Upper lobe of left lung (tissue), 6 donors: ENCODE results near the gene TAS2R4. TPM values are rescaled to one million over a fixed set of nuclear protein-coding genes. Genes with fewer than 3 reads are reported as not detected.

ENCODE experiments used
- ATAC-seq, 2 donors: fragments of 200-7000 bp; cut with Tn5 transposase; one replicate each; pipeline ENCODE4 v1.9.1; 2022; ENCODE audit warnings: mild to moderate bottlenecking in 2 of 2, moderate library complexity in 2 of 2; ENCODE audit not compliant: low FRiP score in 2 of 2
- DNase-seq, 2 donors: peaks; one replicate each; pipeline ENCODE4 v3.0.0-alpha.2; 2019 to 2020
- H3K27ac ChIP-seq, 4 donors: fragments of 200-600 bp; sonication (generic); one replicate each; pipeline ENCODE4 v1.5.1; 2016 to 2019
- H3K27me3 ChIP-seq, 4 donors: fragments of 200-600 bp; sonication (generic); one replicate each; pipeline ENCODE4 v1.5.1; 2017 to 2019
- H3K36me3 ChIP-seq, 4 donors: fragments of 200-600 bp; sonication (generic); one replicate each; pipeline ENCODE4 v1.5.1; 2016 to 2019
- H3K4me1 ChIP-seq, 4 donors: fragments of 200-600 bp; sonication (generic); one replicate each; pipeline ENCODE4 v1.5.1; 2018 to 2019
- H3K4me3 ChIP-seq, 4 donors: fragments of 200-600 bp; sonication (generic); one replicate each; pipeline ENCODE4 v1.5.1; 2017 to 2019; ENCODE audit warnings: mild to moderate bottlenecking in 2 of 4, moderate library complexity in 1 of 4
- H3K9me3 ChIP-seq, 4 donors: fragments of 200-600 bp; sonication (generic); one replicate each; pipeline ENCODE4 v1.5.1; 2018 to 2019
- EP300 ChIP-seq, 4 donors: sonication (generic); formaldehyde crosslinking; IDR thresholded peaks; one replicate each; pipeline ENCODE4 v1.5.1; 2017; ENCODE audit warnings: antibody characterized with exemption in 4 of 4, control low read depth in 2 of 4
- POLR2A ChIP-seq, 4 donors: fragments of 450-650 bp; IDR thresholded peaks; one replicate each; pipeline ENCODE4 v1.5.1; 2016 to 2017; ENCODE audit warnings: antibody characterized with exemption in 4 of 4, mild to moderate bottlenecking in 2 of 4
- POLR2AphosphoS5 ChIP-seq, 2 donors: sonication (generic); formaldehyde crosslinking; IDR thresholded peaks; one replicate each; pipeline ENCODE4 v1.5.1; 2017; ENCODE audit warnings: antibody characterized with exemption in 2 of 2
- WGBS, 2 donors: methylation state at CpG; one replicate each; pipeline ENCODE4 v1.1.5; 2017 to 2018; 5-methylcytosine and 5-hydroxymethylcytosine counted together
- total RNA-seq, 6 donors: library from RNA; depleted of rRNA in 4 of 6; stranded (reverse); fragments of >200 nt in 4 of 6; gene quantifications; one replicate each; pipeline versions ENCODE4 v1.1.0 to v1.2.1, GENCODE V29; 2016 to 2021
- TF ChIP-seq, protein P1 (sequence below), 6 experiments: fragments of 450-650 bp in 4 of 6; fragments of 200-600 bp in 2 of 6; sonication (generic) in 2 of 6; IDR thresholded peaks; one replicate each; pipeline ENCODE4 v1.5.1; 2016 to 2019; ENCODE audit warnings: antibody characterized with exemption in 6 of 6
- donor health status: DM: no; HTN: no; CAD: no; lungs with moderate emphysema.
- donor health status: DM: no; HTN: yes; CAD: no; lungs with severe emphysema.

The TAS2R4 gene
- total RNA-seq, 6 donors from 2014 or later = 0.33 to 3.1 (median 1.3) TPM

DNA sequence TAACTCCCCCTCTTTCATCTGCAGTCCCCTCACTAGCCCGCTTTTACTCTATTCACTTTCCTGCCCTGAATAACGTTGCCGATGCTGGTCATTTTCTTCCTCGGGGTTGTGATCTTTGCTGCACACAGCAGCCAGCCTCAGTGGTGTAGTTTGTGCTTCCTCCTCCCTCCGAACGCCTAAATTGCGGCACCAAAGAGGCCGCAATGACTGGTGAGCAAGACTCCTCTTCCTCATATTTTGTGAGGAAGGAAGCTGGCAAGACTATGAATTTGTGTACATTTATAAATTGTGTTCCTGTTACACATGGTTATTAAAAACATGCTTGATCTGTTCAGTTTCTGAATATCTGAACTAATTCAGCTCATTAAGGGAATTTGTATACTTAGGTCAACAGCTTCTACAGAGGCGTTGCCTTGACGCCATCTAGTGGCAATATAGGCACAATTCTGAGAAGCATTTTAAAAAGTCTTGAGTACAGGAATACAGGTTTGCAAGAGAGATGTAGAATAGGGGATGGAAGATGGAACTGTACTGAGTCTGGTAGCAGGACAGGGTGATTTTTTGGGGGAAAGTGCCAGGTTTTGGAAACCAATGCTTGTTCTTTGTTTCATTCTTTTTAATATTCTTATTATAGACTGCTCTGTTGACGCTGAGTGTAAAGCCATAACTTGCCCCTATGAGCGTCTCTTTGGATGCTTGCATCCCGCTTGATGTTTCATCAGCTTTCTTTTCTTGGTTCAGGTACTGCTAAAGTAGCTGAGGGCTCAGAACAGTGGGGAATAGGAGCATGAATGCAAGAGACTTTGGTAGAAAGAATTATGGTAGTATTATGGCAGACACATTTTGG lies 9.5 kb downstream of the TAS2R4 start:
- ATAC-seq = peak in 1 of 2 donors; percentile 68
- Histone ChIP-seq H3K9me3 (no peaks in the 10 kb centered on the region), H3K27ac (no peak overlapping the region), H3K4me3 (no peak overlapping the region), H3K36me3 (peaks cover 0 to 3% (median 0%) of the 10 kb centered on the region in 4 donors), H3K27me3 (no peaks in the 10 kb centered on the region), H3K4me1 (peaks cover 0 to 5% (median 2%) of the 10 kb centered on the region in 4 donors)
- DNase-seq = peak in 1 of 2 donors; percentile 32
- 64% methylated on average over 13 of the region's 13 CpGs for WGBS, 2 donors
- TF ChIP-seq EP300 (IDR thresholded peaks at IDR 0.05) (no peak), POLR2AphosphoS5 (IDR thresholded peaks at IDR 0.05) (no peak)
- TF ChIP-seq, protein P1, sequence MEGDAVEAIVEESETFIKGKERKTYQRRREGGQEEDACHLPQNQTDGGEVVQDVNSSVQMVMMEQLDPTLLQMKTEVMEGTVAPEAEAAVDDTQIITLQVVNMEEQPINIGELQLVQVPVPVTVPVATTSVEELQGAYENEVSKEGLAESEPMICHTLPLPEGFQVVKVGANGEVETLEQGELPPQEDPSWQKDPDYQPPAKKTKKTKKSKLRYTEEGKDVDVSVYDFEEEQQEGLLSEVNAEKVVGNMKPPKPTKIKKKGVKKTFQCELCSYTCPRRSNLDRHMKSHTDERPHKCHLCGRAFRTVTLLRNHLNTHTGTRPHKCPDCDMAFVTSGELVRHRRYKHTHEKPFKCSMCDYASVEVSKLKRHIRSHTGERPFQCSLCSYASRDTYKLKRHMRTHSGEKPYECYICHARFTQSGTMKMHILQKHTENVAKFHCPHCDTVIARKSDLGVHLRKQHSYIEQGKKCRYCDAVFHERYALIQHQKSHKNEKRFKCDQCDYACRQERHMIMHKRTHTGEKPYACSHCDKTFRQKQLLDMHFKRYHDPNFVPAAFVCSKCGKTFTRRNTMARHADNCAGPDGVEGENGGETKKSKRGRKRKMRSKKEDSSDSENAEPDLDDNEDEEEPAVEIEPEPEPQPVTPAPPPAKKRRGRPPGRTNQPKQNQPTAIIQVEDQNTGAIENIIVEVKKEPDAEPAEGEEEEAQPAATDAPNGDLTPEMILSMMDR (IDR thresholded peaks at IDR 0.05) = peak in 5 of 6 experiments; percentile 21 to 62 (median 59)

DNA sequence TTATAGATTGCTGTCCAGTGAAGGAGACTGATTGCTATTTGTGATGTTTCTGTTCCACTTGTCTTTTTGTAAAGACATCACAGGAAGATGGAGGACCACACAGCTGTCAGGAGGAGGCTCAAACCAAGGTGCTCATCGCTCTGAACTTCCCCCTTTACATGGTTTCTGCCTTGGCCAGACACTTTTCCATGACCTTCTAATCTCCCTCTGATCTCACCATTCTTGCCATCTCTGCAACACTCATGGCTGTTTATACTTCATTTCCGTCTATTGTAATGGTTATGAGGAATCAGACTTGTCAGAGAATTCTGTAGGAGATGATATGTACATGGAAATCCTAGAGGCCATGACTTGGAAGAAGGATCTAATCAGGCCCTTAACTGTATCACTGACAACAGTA lies 11.8 kb downstream of the TAS2R4 start:
- no peak for DNase-seq
- H3K27ac ChIP-seq = peak overlapping the region in 1 of 4 donors; percentile 9
- peaks cover 0 to 5% (median 2%) of the 10 kb centered on the region in 4 donors for H3K4me1 ChIP-seq
- no peaks in the 10 kb centered on the region for H3K27me3 ChIP-seq
- 52 to 53% methylated on average over 2 of the region's 2 CpGs for WGBS, 2 donors
- no peaks in the 10 kb centered on the region for H3K9me3 ChIP-seq
- ATAC-seq = no peak
- no peak overlapping the region for H3K4me3 ChIP-seq
- peaks cover 0 to 3% (median 0%) of the 10 kb centered on the region in 4 donors for H3K36me3 ChIP-seq
- TF ChIP-seq EP300 (IDR thresholded peaks at IDR 0.05) (no peak), POLR2A (IDR thresholded peaks at IDR 0.05) (no peak), POLR2AphosphoS5 (IDR thresholded peaks at IDR 0.05) (no peak)
- TF ChIP-seq, protein P1 (IDR thresholded peaks at IDR 0.05) = no peak

DNA sequence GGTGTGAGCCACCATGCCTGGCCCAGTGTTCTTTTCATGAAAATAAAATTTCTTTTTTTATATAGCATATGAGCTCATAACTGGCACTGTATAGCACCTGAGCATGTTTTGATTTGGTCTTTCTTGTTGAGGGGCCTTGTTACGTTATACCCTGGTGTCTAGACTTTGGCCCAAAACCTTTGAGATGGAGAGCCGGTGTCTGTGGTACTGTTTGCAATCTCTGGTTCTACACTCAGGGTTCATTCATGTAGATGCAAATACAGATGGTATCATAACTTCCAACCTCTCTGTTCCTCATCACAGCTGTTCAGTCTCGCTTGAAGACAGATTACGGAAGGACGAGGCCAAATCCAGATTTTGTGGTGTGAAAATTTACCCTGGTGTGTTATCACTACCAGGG lies 13.4 kb downstream of the TAS2R4 start, which contains the start of gene TAS2R5:
TSS of gene TAS2R5 (plus strand) at position 301 of the 400 bp plus-strand sequence. CDS start 145 bp downstream, outside the sequence.
- no peak for DNase-seq
- 76 to 84% methylated on average over 5 of the region's 5 CpGs for WGBS, 2 donors
- no peak within 1 kb of the TSS for H3K4me3 ChIP-seq

DNA sequence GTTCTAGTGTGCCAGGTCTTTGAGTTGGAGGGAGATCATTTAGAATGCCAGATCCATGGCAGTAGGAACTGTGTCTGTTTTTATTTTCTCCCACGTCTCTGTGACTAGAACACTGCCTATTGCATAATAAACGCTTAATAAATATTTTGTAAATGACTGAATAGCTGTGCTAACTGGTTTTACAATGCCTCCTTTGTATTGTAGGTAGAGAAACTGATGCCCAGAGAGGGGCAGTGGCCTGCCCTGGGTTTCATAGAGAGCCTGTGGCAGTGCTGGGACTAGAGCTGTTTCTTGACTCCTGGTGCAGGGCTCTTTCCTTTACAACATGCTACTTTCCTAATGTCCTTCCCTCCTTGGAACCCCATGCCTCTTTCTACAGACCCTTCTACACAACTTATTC lies 16.1 kb downstream of the TAS2R4 start:
- Histone ChIP-seq H3K4me3 (no peak overlapping the region), H3K27me3 (no peaks in the 10 kb centered on the region), H3K27ac (no peak overlapping the region), H3K4me1 (peaks cover 0 to 5% (median 2%) of the 10 kb centered on the region in 4 donors), H3K36me3 (peaks cover 0 to 3% (median 0%) of the 10 kb centered on the region in 4 donors), H3K9me3 (no peaks in the 10 kb centered on the region)
- WGBS, 2 donors = 88 to 90% methylated on average over 2 of the region's 2 CpGs
- ATAC-seq (no peak), DNase-seq (no peak)
- TF ChIP-seq POLR2A (IDR thresholded peaks at IDR 0.05) = no peak
- no peak for TF ChIP-seq EP300 (IDR thresholded peaks at IDR 0.05)
- TF ChIP-seq, protein P1 (IDR thresholded peaks at IDR 0.05) = no peak
- no peak for TF ChIP-seq POLR2AphosphoS5 (IDR thresholded peaks at IDR 0.05)

More for the DNA sequence above, 13.4 kb downstream of the TAS2R4 start, which contains the start of gene TAS2R5:
- no peaks in the 10 kb centered on the region for H3K9me3 ChIP-seq
- TF ChIP-seq POLR2A (IDR thresholded peaks at IDR 0.05) = no peak
- no peak for TF ChIP-seq POLR2AphosphoS5 (IDR thresholded peaks at IDR 0.05)
- TF ChIP-seq, protein P1 (IDR thresholded peaks at IDR 0.05) = no peak
- TF ChIP-seq EP300 (IDR thresholded peaks at IDR 0.05) = no peak
- ATAC-seq = no peak
- peaks cover 0 to 3% (median 0%) of the 10 kb centered on the region in 4 donors for H3K36me3 ChIP-seq
- H3K4me1 ChIP-seq = peaks cover 0 to 5% (median 2%) of the 10 kb centered on the region in 4 donors
- no peaks in the 10 kb centered on the region for H3K27me3 ChIP-seq
- no peak within 1 kb of the TSS for H3K27ac ChIP-seq
